Measurements from ENCODE around the gene THADA. TPM values are rescaled to one million over a fixed set of nuclear protein-coding genes. Genes with fewer than 3 reads are reported as not detected.
"Not testable (repeated sequence)": the region's sequence is repeated elsewhere in the genome, so short reads cannot be mapped to it uniquely, and the experiment has no call there.

Gene THADA
- total and polyA plus RNA-seq, 5 experiments from 2014 or later: 9.2 to 40.3 (median 15.5) TPM

- POLR2A ChIA-PET: no interaction called here
- peak overlapping the region in 1 of 10 donors; percentile 25 for H3K27ac Mint-ChIP-seq
- no peak overlapping the region for H3K4me3 Mint-ChIP-seq
- no peaks in the 10 kb centered on the region for H3K27me3 Mint-ChIP-seq
- no peaks in the 10 kb centered on the region for H3K9me3 Mint-ChIP-seq
- H3K36me3 Mint-ChIP-seq: peaks cover 8 to 54% (median 40%) of the 10 kb centered on the region in 3 donors
- H3K4me1 Mint-ChIP-seq: peaks cover 21 to 39% (median 28%) of the 10 kb centered on the region in 4 donors
- no peak for DNase-seq
- ATAC-seq: no peak
Measured at GRCh38 chr2:43391201-43391877, 204.5 kb downstream of the THADA start.

GRCh38 chr2:43389581-43390466, 206.0 kb downstream of the THADA start:
- peaks cover 18 to 39% (median 29%) of the 10 kb centered on the region in 4 donors for H3K4me1 Mint-ChIP-seq
- no peak for ATAC-seq

GRCh38 chr2:43388371-43388770, 207.5 kb downstream of the THADA start:
- POLR2A ChIA-PET: no interaction called here
- peak overlapping the region in 1 of 10 donors; percentile 57 for H3K27ac Mint-ChIP-seq

More at GRCh38 chr2:43389581-43390466, 206.0 kb downstream of the THADA start:
- Mint-ChIP-seq H3K27ac (peak overlapping the region in 3 of 10 donors; percentile 2 to 56 (median 38)), H3K36me3 (peaks cover 8 to 41% (median 29%) of the 10 kb centered on the region in 3 donors), H3K9me3 (no peaks in the 10 kb centered on the region), H3K27me3 (no peaks in the 10 kb centered on the region), H3K4me3 (no peak overlapping the region)
- no peak for DNase-seq
- POLR2A ChIA-PET: interaction anchor here (0.5 kb wide), 1 partner anchor 20 kb away, joined by 3 read pairs; no protein-coding TSS in a partner anchor

DNA sequence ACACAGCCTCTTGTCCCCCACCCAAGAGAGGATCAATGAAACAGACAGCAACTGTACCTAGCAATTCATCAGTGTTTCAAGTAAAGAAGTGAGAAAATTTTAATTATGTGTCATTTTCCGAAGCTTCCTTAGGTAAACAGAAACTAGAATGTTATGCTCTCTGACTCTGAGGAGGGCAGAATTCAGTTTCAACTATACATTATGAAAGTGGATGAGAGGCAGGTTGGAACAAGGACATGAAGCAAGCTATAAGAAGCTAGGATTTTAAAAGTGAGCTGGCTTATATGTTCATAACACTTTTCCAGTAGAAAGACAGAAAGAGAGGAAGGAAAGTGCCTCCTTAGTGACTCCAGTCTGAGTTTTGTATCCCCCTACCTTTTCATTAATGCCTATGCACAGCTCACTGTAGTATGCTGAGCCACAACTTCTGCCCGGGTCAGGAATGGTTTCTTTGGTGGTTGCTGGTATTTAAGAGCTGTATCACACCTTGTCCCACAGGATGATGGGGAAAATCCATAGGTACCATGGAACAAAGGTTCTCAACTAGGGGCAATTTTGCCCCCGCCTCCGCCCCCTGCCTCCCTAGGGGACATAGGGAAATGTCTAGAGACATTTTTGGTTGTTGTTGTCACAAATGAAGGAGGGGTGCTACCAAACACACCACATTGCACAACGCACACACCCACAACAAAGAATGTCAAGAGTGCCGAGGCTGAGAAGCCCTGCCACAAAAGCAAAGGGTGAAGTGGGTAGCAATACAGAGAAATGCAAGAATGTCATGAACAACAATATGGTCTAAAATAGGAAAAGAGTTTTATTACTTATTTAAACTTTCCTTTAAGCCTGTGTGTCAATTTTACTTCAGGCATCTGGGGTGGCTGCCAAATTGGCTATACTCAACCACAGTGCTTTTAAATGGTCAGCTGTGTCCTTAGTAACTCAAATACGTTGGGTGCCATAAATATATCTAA, 208.5 kb downstream of the THADA start:
- H3K9me3 Mint-ChIP-seq: no peaks in the 10 kb centered on the region
- ATAC-seq: no peak
- peaks cover under 1 to 20% (median 10%) of the 10 kb centered on the region in 3 donors for H3K36me3 Mint-ChIP-seq
- POLR2A ChIA-PET: no interaction called here
- peak overlapping the region in 1 of 10 donors; percentile 13 for H3K4me3 Mint-ChIP-seq
- peaks cover 13 to 44% (median 33%) of the 10 kb centered on the region in 4 donors for H3K4me1 Mint-ChIP-seq
- peak in 1 of 10 donors; percentile 0 for DNase-seq
- H3K27ac Mint-ChIP-seq: peak overlapping the region in 8 of 10 donors; percentile 2 to 65 (median 15)
- no peaks in the 10 kb centered on the region for H3K27me3 Mint-ChIP-seq

More at GRCh38 chr2:43388371-43388770, 207.5 kb downstream of the THADA start:
- Mint-ChIP-seq H3K4me3 (no peak overlapping the region), H3K36me3 (peaks cover 8 to 30% (median 20%) of the 10 kb centered on the region in 3 donors), H3K27me3 (no peaks in the 10 kb centered on the region), H3K4me1 (peaks cover 16 to 47% (median 35%) of the 10 kb centered on the region in 4 donors), H3K9me3 (no peaks in the 10 kb centered on the region)
- DNase-seq: no peak
- no peak for ATAC-seq

GRCh38 chr2:43386679-43387078, 209.2 kb downstream of the THADA start:
- DNase-seq, ATAC-seq, H3K9me3 Mint-ChIP-seq, H3K27me3 Mint-ChIP-seq, H3K4me3 Mint-ChIP-seq, POLR2A ChIA-PET: not testable (repeated sequence)
- Mint-ChIP-seq H3K36me3 (peaks cover 0 to 21% (median 12%) of the 10 kb centered on the region in 3 donors), H3K4me1 (peaks cover 12 to 44% (median 32%) of the 10 kb centered on the region in 4 donors), H3K27ac (peak overlapping the region in 2 of 10 donors; percentile 52 to 56)

DNA sequence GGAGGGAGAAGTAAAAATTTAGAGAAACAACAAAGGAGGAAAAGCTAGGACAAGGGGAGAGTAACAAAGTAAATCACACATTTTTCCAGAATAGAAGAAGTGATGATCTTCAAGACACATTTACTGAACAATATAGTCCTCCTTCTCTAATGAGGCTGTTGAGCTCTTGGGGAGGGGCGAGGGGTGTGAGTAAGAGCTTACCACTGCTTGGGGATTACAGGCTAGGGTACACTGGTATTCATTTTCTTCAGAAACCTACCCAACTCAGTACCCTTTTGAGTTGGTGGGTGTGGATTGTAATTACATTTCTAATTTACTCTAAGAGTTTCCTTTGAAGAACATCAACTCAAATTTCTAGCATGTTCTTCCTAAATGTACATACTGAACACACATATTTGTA, 211.7 kb downstream of the THADA start:
- ATAC-seq (no peak), DNase-seq (no peak)
- Mint-ChIP-seq H3K4me3 (no peak overlapping the region), H3K36me3 (peaks cover 4 to 32% (median 24%) of the 10 kb centered on the region in 3 donors), H3K9me3 (no peaks in the 10 kb centered on the region), H3K27ac (no peak overlapping the region), H3K27me3 (no peaks in the 10 kb centered on the region), H3K4me1 (peaks cover 4 to 37% (median 20%) of the 10 kb centered on the region in 4 donors)
- POLR2A ChIA-PET: no interaction called here

GRCh38 chr2:43383533-43383932, 212.3 kb downstream of the THADA start:
- no peak overlapping the region for H3K4me3 Mint-ChIP-seq
- POLR2A ChIA-PET: no interaction called here
- H3K27me3 Mint-ChIP-seq: no peaks in the 10 kb centered on the region
- H3K9me3 Mint-ChIP-seq: no peaks in the 10 kb centered on the region
- H3K27ac Mint-ChIP-seq: no peak overlapping the region
- DNase-seq: no peak
- ATAC-seq: no peak
- peaks cover 4 to 32% (median 15%) of the 10 kb centered on the region in 4 donors for H3K4me1 Mint-ChIP-seq
- H3K36me3 Mint-ChIP-seq: peaks cover 4 to 38% (median 29%) of the 10 kb centered on the region in 3 donors

- no peak for DNase-seq
- Mint-ChIP-seq H3K4me3 (no peak overlapping the region), H3K4me1 (peaks cover 4 to 9% (median 6%) of the 10 kb centered on the region in 4 donors), H3K9me3 (no peaks in the 10 kb centered on the region), H3K36me3 (peaks cover 4 to 57% (median 30%) of the 10 kb centered on the region in 3 donors), H3K27ac (no peak overlapping the region), H3K27me3 (no peaks in the 10 kb centered on the region)
- POLR2A ChIA-PET: no interaction called here
- no peak for ATAC-seq
Measured at GRCh38 chr2:43379494-43379893, 216.3 kb downstream of the THADA start.

- H3K36me3 Mint-ChIP-seq: peaks cover 4 to 55% (median 26%) of the 10 kb centered on the region in 3 donors
- H3K4me3 Mint-ChIP-seq: no peak overlapping the region
- ATAC-seq: no peak
- H3K4me1 Mint-ChIP-seq: peaks cover 0 to 5% (median 0%) of the 10 kb centered on the region in 4 donors
- no peaks in the 10 kb centered on the region for H3K27me3 Mint-ChIP-seq
- DNase-seq: no peak
- H3K27ac Mint-ChIP-seq: no peak overlapping the region
- POLR2A ChIA-PET: no interaction called here
- H3K9me3 Mint-ChIP-seq: no peaks in the 10 kb centered on the region
Measured at GRCh38 chr2:43377327-43377726, 218.5 kb downstream of the THADA start.

DNA sequence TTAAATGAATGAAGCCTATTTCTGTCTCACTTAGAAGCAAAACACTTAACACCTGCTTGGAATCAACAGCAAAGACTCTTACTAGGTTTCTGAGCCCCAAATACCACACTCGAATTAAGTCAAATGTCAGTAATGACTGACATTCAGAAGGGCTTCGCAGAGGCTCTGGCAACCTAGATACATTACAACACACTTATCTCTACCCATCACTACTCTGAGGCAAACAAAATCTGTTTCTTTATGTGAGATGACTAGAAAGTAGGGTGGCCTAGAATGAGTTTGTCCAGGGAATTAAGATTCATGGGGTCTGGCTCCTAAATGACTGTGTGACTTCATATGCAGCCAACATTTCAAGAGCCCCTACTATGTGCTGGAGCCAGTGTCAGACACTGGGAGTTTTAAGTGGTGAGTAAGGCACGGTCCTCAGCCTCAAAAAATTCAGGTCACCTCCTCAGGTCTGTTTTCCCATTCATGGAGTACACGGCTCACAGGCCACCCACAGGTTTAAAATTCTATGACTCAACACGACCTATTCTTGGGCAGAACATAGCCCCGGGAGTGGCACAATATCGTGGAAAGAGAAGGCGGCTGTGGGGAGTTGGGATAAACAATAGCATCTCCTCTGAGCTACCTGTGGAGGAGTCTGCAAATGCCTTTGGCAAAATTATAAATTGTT, 219.2 kb downstream of the THADA start:
- H3K9me3 Mint-ChIP-seq: no peaks in the 10 kb centered on the region
- H3K27me3 Mint-ChIP-seq: no peaks in the 10 kb centered on the region
- no peak overlapping the region for H3K4me3 Mint-ChIP-seq
- peaks cover 4 to 53% (median 27%) of the 10 kb centered on the region in 3 donors for H3K36me3 Mint-ChIP-seq
- POLR2A ChIA-PET: no interaction called here
- no peak for ATAC-seq
- H3K4me1 Mint-ChIP-seq: peaks cover 0 to 5% (median 0%) of the 10 kb centered on the region in 4 donors
- no peak overlapping the region for H3K27ac Mint-ChIP-seq
- DNase-seq: no peak

DNA sequence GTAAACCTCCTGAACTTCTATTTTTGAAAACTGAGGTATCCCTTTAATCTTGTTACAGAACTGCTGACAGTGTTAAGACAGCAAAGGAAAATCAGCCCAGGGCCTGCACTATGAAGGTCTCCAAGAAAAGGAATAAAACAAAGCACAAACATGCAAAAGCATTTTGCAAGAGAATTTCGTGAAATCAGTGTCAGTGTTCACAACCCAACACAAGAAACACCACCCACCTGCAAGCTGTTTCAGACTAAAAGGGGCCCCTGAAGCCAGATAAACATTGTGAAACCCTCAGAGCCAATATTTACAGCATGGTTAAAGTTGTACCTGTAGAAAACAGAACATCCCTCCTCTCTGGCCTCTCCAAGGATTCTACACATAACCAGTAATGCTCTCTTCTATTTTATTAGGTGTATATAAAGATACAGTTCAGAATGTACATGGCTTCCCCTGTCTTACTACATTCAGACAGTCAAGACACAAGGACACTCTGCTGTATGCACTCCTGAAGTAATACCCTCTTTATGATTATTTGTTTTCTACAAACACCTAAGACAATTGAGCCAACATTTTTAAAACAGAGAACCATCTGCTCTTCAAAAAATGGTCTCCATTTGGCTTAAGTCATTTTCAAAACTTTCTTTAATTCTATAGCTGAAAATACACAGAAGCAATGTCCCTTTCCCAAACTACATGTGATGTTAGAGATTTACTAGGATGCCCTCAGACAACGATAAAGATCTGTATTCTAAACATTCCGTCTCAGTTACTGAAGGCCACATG, 219.9 kb downstream of the THADA start:
- POLR2A ChIA-PET: no interaction called here

More for the DNA sequence above, 219.9 kb downstream of the THADA start:
- Mint-ChIP-seq H3K27ac (no peak overlapping the region), H3K4me1 (peaks cover 0 to 5% (median 0%) of the 10 kb centered on the region in 4 donors), H3K4me3 (no peak overlapping the region), H3K9me3 (no peaks in the 10 kb centered on the region), H3K27me3 (no peaks in the 10 kb centered on the region), H3K36me3 (peaks cover 4 to 46% (median 29%) of the 10 kb centered on the region in 3 donors)
- ATAC-seq: no peak
- DNase-seq: no peak

All from naive thymus-derived CD8-positive, alpha-beta T cell (primary cell).